ENCODE results near the gene HEATR5A. TPM values are rescaled to one million over a fixed set of nuclear protein-coding genes. Genes with fewer than 3 reads are reported as not detected.
"Not testable (repeated sequence)": the region's sequence is repeated elsewhere in the genome, so short reads cannot be mapped to it uniquely, and the experiment has no call there.

Gene HEATR5A
- total RNA-seq, 2 donors from 2014 or later, result 31.7 to 36.4 TPM

DNA sequence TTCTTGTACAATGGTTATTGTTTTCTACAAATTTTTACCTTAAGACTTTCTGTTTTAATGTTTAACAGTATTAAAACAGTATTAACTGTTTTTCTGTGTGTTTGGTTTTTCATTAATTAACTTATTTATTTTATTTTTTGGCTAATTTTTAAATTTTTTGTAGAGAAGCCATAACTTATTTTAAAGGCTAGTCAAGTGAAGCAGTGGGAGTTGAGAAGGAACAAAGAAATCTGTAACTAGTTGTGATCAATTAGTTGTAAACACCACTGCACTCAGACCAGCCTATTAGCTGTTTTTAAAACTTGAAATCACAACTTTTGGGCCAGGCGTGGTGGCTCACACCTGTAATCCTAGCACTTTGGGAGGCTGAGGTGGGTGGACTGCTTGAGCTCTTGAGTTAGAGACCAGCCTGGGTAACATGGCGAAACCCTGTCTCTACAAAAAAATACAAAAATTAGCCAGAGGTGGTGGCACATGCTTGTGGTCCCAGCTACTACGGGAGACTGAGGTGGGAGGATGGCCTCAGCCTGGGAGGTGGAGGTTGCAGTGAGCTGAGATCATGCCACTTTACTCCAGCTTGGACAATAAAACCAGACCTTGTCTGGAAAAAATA, 161.8 kb downstream of the HEATR5A start:
- Histone ChIP-seq H3K4me1 (ENCODE audit: control insufficient read depth, insufficient read depth, low read length) (no peaks in the 10 kb centered on the region), H3K27me3 (ENCODE audit: control insufficient read depth, insufficient read depth, low read length, poor library complexity, severe bottlenecking) (no peaks in the 10 kb centered on the region), H3K27ac (ENCODE audit: low read depth, low read length) (no peak overlapping the region), H3K9ac (ENCODE audit: extremely low read depth, low read length, poor library complexity, severe bottlenecking) (no peak overlapping the region), H3K9me3 (ENCODE audit: control insufficient read depth, low read length) (no peaks in the 10 kb centered on the region), H3K4me3 (ENCODE audit: low read length) (no peak overlapping the region), H3K36me3 (ENCODE audit: control insufficient read depth, insufficient read depth, low read length) (no peaks in the 10 kb centered on the region)
- Mint-ChIP-seq H3K27ac (no peak overlapping the region), H3K4me3 (no peak overlapping the region), H3K36me3 (ENCODE audit: low read depth) (no peaks in the 10 kb centered on the region), H3K4me1 (no peaks in the 10 kb centered on the region), H3K9me3 (peaks cover 5% of the 10 kb centered on the region), H3K27me3 (ENCODE audit: insufficient read depth) (no peaks in the 10 kb centered on the region)
- WGBS, 2 experiments (ENCODE audit: insufficient coverage in 1 of 2, insufficient read length in 1 of 2), result 92% methylated on average over 3 of the region's 3 CpGs; no CpG with 5 or more reads in 1 of the 2 experiments
- DNase-seq, result no peak
- TF ChIP-seq, protein P1, sequence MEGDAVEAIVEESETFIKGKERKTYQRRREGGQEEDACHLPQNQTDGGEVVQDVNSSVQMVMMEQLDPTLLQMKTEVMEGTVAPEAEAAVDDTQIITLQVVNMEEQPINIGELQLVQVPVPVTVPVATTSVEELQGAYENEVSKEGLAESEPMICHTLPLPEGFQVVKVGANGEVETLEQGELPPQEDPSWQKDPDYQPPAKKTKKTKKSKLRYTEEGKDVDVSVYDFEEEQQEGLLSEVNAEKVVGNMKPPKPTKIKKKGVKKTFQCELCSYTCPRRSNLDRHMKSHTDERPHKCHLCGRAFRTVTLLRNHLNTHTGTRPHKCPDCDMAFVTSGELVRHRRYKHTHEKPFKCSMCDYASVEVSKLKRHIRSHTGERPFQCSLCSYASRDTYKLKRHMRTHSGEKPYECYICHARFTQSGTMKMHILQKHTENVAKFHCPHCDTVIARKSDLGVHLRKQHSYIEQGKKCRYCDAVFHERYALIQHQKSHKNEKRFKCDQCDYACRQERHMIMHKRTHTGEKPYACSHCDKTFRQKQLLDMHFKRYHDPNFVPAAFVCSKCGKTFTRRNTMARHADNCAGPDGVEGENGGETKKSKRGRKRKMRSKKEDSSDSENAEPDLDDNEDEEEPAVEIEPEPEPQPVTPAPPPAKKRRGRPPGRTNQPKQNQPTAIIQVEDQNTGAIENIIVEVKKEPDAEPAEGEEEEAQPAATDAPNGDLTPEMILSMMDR (conservative IDR thresholded peaks at IDR 0.05), result no peak

DNA sequence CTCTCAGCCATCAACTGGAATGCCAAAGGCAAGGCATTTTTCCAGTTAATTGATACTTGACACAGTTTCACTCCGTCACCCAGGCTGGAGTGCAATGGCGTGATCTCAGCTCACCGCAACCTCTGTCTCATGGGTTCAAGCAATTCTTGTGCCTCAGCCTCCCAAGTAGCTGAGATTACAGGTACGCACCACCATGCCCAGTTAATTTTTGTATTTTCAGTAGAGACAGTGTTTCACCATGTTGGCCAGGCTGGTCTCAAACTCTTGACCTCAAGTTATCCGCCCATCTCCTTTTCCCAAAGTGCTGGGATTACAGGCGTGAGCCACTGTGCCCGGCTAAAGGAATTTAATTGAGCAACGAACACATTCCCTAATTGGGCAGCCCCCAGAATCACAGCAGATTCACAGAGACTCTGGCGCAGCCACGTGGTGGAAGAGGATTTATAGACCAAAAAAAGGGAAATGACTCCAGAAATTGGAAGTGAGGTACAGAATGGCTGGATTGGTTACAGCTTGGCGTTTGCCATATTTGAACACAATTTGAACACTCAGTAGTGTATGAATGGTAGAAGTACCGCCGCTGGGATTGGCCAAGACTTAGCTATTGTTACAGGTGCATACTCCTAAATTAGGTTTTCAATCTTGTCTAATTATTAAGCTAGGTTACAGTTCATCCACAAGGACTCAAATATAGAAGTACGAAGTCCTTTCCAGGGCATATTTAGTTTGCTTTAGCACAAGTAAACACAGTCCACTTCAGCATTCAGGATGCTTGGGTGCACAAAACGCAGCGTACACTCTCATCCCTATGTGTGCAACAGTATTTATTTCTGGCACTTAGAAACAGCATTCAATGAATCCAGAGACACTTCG, 162.6 kb downstream of the HEATR5A start:
- 88 to 89% methylated on average over 15 to 17 of the region's 17 CpGs for WGBS, 2 experiments (ENCODE audit: insufficient coverage in 1 of 2, insufficient read length in 1 of 2)
- not testable (repeated sequence) for H3K27me3 Mint-ChIP-seq (ENCODE audit: insufficient read depth); H3K4me1 Mint-ChIP-seq; H3K4me1 ChIP-seq (ENCODE audit: control insufficient read depth, insufficient read depth, low read length); DNase-seq; H3K36me3 ChIP-seq (ENCODE audit: control insufficient read depth, insufficient read depth, low read length); H3K36me3 Mint-ChIP-seq (ENCODE audit: low read depth); H3K27ac ChIP-seq (ENCODE audit: low read depth, low read length); H3K27me3 ChIP-seq (ENCODE audit: control insufficient read depth, insufficient read depth, low read length, poor library complexity, severe bottlenecking); H3K9ac ChIP-seq (ENCODE audit: extremely low read depth, low read length, poor library complexity, severe bottlenecking); H3K4me3 ChIP-seq (ENCODE audit: low read length); H3K4me3 Mint-ChIP-seq; H3K9me3 ChIP-seq (ENCODE audit: control insufficient read depth, low read length); H3K9me3 Mint-ChIP-seq; H3K27ac Mint-ChIP-seq

DNA sequence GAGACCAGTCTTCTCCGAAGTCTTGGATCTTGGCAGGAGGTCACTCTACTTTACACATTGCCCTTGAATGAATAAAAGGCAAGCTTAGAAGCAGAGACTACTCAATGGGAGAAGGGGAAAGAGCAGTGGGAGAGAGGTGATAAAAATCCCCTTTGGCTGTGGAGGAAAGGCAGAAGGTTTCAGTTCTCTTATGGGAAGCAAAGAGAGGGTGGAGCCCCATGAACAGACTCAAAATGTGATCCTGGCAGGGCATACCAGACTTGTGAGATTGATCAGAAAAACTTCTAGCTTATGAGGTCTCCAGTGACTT, 163.2 kb downstream of the HEATR5A start:
- no peak overlapping the region for H3K27ac Mint-ChIP-seq
- no peaks in the 10 kb centered on the region for H3K27me3 ChIP-seq (ENCODE audit: control insufficient read depth, insufficient read depth, low read length, poor library complexity, severe bottlenecking)
- no peak overlapping the region for H3K9ac ChIP-seq (ENCODE audit: extremely low read depth, low read length, poor library complexity, severe bottlenecking)
- no peak overlapping the region for H3K4me3 Mint-ChIP-seq
- no peak overlapping the region for H3K4me3 ChIP-seq (ENCODE audit: low read length)
- no peaks in the 10 kb centered on the region for H3K4me1 Mint-ChIP-seq
- no peak overlapping the region for H3K27ac ChIP-seq (ENCODE audit: low read depth, low read length)
- WGBS, 2 experiments (ENCODE audit: insufficient coverage in 1 of 2, insufficient read length in 1 of 2), result 87% methylated on average over 1 of the region's 1 CpG; no CpG with 5 or more reads in 1 of the 2 experiments
- H3K9me3 ChIP-seq (ENCODE audit: control insufficient read depth, low read length), result no peaks in the 10 kb centered on the region
- peaks cover 5% of the 10 kb centered on the region for H3K9me3 Mint-ChIP-seq
- DNase-seq, result no peak
- no peaks in the 10 kb centered on the region for H3K36me3 Mint-ChIP-seq (ENCODE audit: low read depth)
- TF ChIP-seq, protein P1 (conservative IDR thresholded peaks at IDR 0.05), result no peak
- H3K27me3 Mint-ChIP-seq (ENCODE audit: insufficient read depth), result no peaks in the 10 kb centered on the region
- no peaks in the 10 kb centered on the region for H3K4me1 ChIP-seq (ENCODE audit: control insufficient read depth, insufficient read depth, low read length)
- H3K36me3 ChIP-seq (ENCODE audit: control insufficient read depth, insufficient read depth, low read length), result no peaks in the 10 kb centered on the region

Data from endodermal cell (in vitro differentiated cells).